HCT116 (cell line): ENCODE results near the gene ZNF784. TPM values are rescaled to one million over a fixed set of nuclear protein-coding genes. Genes with fewer than 3 reads are reported as not detected.

ENCODE experiments used
- ELF1 ChIP-seq: IDR thresholded peaks from 2 replicates; pipeline ENCODE4 v1.6.1; 2012; ENCODE audit warnings: low read depth, borderline replicate concordance
- EZH2 ChIP-seq: fragments of 200-600 bp; sonication (generic); IDR thresholded peaks from 2 replicates; pipeline ENCODE4 v1.6.1; 2017; ENCODE audit warnings: antibody characterized with exemption, mixed run types
- POLR2A ChIP-seq: IDR thresholded peaks from 2 replicates; pipeline ENCODE4 v1.7.0; 2011; ENCODE audit warnings: borderline replicate concordance; ENCODE audit not compliant: insufficient read depth, insufficient read length; ENCODE audit errors: extremely low read depth
- POLR2AphosphoS5 ChIP-seq: IDR thresholded peaks from 2 replicates; pipeline ENCODE4 v1.6.1; 2011; ENCODE audit warnings: mild to moderate bottlenecking, low read depth, low read length, moderate library complexity
- TCF7L2 ChIP-seq: IDR thresholded peaks from 2 replicates; pipeline ENCODE4 v1.7.0; 2011; ENCODE audit warnings: borderline replicate concordance, inconsistent platforms; ENCODE audit not compliant: insufficient read depth, insufficient read length; ENCODE audit errors: extremely low read depth
- YY1 ChIP-seq: IDR thresholded peaks from 2 replicates; pipeline ENCODE4 v1.6.1; 2011; ENCODE audit warnings: low read length, low read depth, moderate library complexity, mild to moderate bottlenecking; ENCODE audit not compliant: insufficient replicate concordance; ENCODE audit errors: extremely low read depth
- total RNA-seq: library from RNA; stranded (reverse); gene quantifications from one replicate; pipeline ENCODE4 v1.2.1, GENCODE V29; 2021; ENCODE audit not compliant: unreplicated experiment
- TF ChIP-seq, protein P1 (sequence below): IDR thresholded peaks from 2 replicates; pipeline ENCODE4 v1.6.1; 2012; ENCODE audit warnings: low read depth

Gene ZNF784
- total RNA-seq, 1 experiment from 2014 or later: 5.3 TPM

DNA sequence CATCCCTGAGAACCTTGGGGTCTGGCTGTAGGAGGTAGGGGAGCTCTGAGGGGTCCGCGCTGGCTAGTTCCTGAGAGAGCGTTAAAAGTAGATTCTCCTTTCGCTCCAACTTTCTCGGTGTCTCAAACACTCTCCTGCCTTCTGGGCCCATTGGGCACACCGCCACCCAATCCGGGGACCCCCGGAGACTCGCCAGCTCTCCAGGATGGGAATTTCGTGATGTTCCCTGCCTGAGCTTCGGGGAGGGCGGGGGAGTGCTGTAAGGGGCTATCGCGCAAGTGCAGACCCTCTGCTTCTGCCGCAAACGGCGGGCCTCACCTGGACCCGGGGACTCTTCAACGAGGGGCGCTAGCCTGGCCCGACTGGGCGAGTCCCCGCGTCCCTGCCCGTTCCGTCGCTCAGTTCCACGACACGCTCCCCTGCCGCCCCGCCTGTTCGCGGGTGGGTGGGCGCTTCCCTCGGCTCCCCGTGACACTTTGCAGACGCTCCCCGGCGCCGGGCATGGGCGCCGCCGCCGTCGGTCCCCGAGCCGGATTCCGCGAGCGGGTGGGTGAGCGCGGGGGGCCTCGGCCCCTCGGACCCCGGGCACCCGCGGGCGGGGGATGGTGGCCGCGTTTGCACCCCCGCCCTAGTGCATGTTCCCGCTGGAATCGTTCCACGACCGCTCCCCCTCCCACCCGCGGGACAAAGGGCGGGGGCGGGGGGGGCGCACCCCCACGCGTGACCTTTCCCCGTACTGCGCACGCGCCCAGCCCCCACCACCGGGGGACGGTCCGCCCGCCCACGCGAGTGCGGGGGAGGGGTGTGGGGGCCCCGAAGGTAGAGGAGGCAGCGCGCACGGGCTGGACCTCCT, 23.6 kb upstream of the ZNF784 start, which contains the start of gene CCDC106 (continued):
- TF ChIP-seq, protein P1, sequence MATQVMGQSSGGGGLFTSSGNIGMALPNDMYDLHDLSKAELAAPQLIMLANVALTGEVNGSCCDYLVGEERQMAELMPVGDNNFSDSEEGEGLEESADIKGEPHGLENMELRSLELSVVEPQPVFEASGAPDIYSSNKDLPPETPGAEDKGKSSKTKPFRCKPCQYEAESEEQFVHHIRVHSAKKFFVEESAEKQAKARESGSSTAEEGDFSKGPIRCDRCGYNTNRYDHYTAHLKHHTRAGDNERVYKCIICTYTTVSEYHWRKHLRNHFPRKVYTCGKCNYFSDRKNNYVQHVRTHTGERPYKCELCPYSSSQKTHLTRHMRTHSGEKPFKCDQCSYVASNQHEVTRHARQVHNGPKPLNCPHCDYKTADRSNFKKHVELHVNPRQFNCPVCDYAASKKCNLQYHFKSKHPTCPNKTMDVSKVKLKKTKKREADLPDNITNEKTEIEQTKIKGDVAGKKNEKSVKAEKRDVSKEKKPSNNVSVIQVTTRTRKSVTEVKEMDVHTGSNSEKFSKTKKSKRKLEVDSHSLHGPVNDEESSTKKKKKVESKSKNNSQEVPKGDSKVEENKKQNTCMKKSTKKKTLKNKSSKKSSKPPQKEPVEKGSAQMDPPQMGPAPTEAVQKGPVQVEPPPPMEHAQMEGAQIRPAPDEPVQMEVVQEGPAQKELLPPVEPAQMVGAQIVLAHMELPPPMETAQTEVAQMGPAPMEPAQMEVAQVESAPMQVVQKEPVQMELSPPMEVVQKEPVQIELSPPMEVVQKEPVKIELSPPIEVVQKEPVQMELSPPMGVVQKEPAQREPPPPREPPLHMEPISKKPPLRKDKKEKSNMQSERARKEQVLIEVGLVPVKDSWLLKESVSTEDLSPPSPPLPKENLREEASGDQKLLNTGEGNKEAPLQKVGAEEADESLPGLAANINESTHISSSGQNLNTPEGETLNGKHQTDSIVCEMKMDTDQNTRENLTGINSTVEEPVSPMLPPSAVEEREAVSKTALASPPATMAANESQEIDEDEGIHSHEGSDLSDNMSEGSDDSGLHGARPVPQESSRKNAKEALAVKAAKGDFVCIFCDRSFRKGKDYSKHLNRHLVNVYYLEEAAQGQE: no peak
- TF ChIP-seq EZH2 (no peak), POLR2AphosphoS5 (no peak), YY1 (no peak), TCF7L2 (no peak), ELF1 (no peak), POLR2A (no peak)
